ENCODE data around the gene ACAP3. TPM values are rescaled to one million over a fixed set of nuclear protein-coding genes. Genes with fewer than 3 reads are reported as not detected.

Gene ACAP3
- total RNA-seq, 1 donor from 2014 or later = 97.3 TPM

DNA sequence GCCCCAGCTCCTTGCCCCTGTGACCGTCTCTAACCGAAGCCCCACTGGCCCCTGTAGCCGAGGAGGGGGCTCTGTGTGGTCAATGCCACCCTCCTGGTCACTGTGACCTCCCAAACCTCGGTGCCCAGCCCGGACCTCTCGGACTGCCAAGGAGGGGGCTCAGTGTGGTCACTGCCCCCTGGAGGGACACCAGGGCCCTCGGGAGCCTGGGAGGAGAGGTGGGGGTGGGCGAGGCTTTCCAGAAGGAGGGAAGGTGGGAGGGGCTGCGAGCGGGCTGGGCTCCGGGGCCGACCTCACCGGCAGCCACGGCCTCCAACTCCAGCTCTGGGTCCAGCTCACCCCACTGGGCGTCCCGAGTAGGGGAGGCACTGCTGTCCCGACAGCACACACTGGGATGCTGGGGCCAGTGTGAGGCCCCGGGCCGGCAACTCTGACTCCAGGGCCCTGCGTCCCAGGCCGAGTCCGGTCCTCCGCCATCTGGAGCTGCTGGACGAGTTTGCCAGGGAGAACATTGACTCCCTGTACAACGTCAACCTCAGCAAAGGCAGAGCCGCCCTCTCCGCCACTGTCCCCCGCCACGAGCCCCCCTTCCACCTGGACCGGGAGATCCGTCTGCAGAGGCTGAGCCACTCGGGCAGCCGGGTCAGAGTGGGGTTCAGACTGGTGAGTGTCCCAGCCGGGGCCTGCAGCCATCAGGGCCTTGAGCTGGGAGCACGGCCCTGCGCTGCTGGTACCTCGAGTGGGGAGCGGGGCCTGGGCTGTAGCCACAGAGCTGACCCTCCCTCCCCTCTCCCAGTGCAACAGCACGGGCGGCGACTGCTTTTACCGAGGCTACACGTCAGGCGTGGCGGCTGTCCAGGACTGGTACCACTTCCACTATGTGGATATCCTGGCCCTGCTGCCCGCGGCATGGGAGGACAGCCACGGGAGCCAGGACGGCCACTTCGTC lies 21.1 kb downstream of the ACAP3 start:
- Mint-ChIP-seq H3K4me3 (no peak overlapping the region), H3K9me3 (no peaks in the 10 kb centered on the region), H3K27ac (no peak overlapping the region), H3K36me3 (no peaks in the 10 kb centered on the region), H3K27me3 (ENCODE audit: low read depth) (peaks cover 2% of the 10 kb centered on the region), H3K4me1 (peaks cover 3% of the 10 kb centered on the region)
- DNase-seq (ENCODE audit: low spot score in 2 of 2, unreplicated experiment in 2 of 2) = no peak
- TF ChIP-seq, protein P1, sequence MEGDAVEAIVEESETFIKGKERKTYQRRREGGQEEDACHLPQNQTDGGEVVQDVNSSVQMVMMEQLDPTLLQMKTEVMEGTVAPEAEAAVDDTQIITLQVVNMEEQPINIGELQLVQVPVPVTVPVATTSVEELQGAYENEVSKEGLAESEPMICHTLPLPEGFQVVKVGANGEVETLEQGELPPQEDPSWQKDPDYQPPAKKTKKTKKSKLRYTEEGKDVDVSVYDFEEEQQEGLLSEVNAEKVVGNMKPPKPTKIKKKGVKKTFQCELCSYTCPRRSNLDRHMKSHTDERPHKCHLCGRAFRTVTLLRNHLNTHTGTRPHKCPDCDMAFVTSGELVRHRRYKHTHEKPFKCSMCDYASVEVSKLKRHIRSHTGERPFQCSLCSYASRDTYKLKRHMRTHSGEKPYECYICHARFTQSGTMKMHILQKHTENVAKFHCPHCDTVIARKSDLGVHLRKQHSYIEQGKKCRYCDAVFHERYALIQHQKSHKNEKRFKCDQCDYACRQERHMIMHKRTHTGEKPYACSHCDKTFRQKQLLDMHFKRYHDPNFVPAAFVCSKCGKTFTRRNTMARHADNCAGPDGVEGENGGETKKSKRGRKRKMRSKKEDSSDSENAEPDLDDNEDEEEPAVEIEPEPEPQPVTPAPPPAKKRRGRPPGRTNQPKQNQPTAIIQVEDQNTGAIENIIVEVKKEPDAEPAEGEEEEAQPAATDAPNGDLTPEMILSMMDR (IDR thresholded peaks at IDR 0.05; ENCODE audit: unreplicated experiment) = no peak

DNA sequence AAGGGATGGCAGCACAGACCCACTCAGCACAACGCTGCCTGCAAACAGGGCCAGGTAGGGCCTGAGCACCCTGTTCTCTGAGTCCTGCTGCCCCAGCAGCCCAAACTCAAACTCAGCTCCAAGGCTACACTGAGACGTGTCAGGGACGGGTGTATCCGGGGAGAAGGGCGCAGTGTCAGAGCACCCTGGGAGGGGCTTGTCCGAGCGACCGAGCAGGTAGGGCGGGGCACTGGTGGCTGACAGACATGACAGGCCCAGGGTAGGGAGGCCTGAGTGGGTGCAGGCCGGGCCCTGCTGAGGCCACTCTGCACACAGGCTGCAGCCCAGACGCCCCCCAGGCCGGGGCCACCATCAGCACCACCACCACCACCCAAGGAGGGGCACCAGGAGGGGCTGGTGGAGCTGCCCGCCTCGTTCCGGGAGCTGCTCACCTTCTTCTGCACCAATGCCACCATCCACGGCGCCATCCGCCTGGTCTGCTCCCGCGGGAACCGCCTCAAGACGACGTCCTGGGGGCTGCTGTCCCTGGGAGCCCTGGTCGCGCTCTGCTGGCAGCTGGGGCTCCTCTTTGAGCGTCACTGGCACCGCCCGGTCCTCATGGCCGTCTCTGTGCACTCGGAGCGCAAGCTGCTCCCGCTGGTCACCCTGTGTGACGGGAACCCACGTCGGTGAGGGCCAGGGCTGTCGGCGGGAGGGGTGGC lies 22.0 kb downstream of the ACAP3 start:
- no peak overlapping the region for H3K27ac Mint-ChIP-seq
- no peaks in the 10 kb centered on the region for H3K4me1 Mint-ChIP-seq
- DNase-seq (ENCODE audit: low spot score in 2 of 2, unreplicated experiment in 2 of 2) = no peak
- H3K4me3 Mint-ChIP-seq = no peak overlapping the region
- H3K27me3 Mint-ChIP-seq (ENCODE audit: low read depth) = peaks cover 2% of the 10 kb centered on the region
- H3K36me3 Mint-ChIP-seq = no peaks in the 10 kb centered on the region
- TF ChIP-seq, protein P1 (IDR thresholded peaks at IDR 0.05; ENCODE audit: unreplicated experiment) = no peak
- no peaks in the 10 kb centered on the region for H3K9me3 Mint-ChIP-seq

DNA sequence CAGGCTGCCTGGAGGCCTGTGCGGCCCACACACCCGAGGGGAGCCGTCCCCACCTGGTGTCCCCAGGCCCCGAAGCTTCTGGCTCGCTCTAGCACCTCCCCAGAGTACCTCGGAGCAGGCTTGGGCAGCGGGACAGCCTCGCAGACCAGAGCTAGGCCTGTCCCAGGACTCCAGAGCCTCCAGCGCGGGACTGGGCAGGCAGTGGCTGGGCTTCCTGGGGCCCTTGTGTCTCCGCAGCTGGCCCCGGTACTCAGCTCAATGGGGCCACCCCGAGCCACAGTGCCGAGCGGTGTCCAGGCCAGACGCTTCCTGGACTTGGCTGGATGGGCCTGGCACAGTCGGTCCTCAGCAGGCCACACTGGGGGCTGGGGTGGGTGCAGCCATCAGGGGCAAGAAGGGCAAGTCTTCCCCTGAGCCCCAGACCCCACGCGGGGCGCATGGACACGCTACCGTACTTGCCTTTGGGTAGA lies 22.6 kb downstream of the ACAP3 start:
- no peak overlapping the region for H3K4me3 Mint-ChIP-seq
- no peaks in the 10 kb centered on the region for H3K9me3 Mint-ChIP-seq
- peaks cover 1% of the 10 kb centered on the region for H3K27me3 Mint-ChIP-seq (ENCODE audit: low read depth)
- H3K27ac Mint-ChIP-seq = no peak overlapping the region
- H3K4me1 Mint-ChIP-seq = no peaks in the 10 kb centered on the region
- H3K36me3 Mint-ChIP-seq = no peaks in the 10 kb centered on the region
- DNase-seq (ENCODE audit: low spot score in 2 of 2, unreplicated experiment in 2 of 2) = peak in 1 of 2 experiments; percentile 17
- TF ChIP-seq, protein P1 (IDR thresholded peaks at IDR 0.05; ENCODE audit: unreplicated experiment) = no peak

DNA sequence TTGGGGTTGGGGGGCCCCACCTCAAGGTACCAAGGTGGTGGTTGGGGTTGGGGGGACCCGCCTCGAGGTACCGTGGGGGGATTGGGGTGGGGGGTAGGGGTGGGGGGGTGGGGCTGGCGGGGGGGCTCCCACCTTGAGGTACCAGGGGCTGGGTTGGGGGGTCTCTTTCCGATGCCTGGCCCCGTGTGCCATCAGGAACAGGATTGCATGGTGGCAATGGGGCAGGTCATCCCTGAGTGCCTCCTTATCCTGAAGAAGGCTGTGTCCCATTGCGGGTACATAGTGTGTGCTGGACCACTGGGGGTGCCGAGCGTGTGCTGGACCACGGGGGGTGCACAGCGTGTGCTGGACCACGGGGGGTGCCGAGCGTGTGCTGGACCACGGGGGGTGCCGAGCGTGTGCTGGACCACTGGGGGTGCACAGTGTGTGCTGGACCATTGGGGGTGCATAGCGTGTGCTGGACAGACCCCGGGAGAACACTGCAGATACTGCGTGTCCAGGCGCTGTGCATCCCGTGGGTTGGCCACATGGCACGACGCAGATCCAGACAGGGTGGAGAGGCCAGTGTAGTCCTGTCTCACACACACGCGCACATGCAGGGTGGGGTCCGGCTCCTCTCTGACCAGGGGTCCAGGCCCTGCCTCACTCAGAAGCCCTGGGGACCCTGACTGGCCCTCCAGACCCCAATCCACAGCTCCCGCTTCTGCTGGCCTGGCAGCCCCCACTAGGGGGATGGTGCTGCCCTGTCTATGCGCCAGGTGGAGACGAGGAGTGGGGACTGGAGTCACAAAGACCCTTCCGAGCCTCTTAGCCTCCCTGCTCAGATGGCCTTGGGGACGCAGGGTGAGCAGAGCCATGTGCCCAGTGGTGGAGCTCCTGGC lies 23.3 kb downstream of the ACAP3 start:
- Mint-ChIP-seq H3K9me3 (no peaks in the 10 kb centered on the region), H3K4me1 (no peaks in the 10 kb centered on the region), H3K36me3 (no peaks in the 10 kb centered on the region), H3K27ac (no peak overlapping the region), H3K4me3 (no peak overlapping the region), H3K27me3 (ENCODE audit: low read depth) (no peaks in the 10 kb centered on the region)
- DNase-seq (ENCODE audit: low spot score in 2 of 2, unreplicated experiment in 2 of 2) = no peak
- TF ChIP-seq, protein P1 (IDR thresholded peaks at IDR 0.05; ENCODE audit: unreplicated experiment) = no peak

DNA sequence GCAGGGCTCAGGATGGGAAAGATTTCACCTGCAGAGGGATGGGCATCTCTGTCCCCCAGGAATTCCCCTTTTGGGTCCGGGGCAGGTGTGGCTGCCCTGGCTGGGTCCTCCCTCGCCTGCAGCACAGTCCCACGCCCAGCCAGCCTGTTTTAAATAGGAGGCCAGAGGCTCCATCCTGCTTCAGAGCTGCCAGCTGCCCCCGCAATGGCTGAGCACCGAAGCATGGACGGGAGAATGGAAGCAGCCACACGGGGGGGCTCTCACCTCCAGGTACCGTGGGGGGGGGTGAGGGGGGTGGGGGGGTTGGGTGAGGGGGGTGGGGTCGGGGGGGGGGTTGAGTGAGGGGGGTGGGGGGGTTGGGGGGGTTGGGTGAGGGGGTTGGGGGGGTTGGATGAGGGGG lies 23.9 kb downstream of the ACAP3 start:
- TF ChIP-seq, protein P1 (IDR thresholded peaks at IDR 0.05; ENCODE audit: unreplicated experiment) = no peak
- no peaks in the 10 kb centered on the region for H3K4me1 Mint-ChIP-seq
- no peaks in the 10 kb centered on the region for H3K9me3 Mint-ChIP-seq
- no peaks in the 10 kb centered on the region for H3K27me3 Mint-ChIP-seq (ENCODE audit: low read depth)
- no peak overlapping the region for H3K27ac Mint-ChIP-seq
- H3K4me3 Mint-ChIP-seq = no peak overlapping the region
- no peaks in the 10 kb centered on the region for H3K36me3 Mint-ChIP-seq
- no peak for DNase-seq (ENCODE audit: low spot score in 2 of 2, unreplicated experiment in 2 of 2)
